HUES48 (cell line): ENCODE results near the gene KANK4.

ENCODE experiments used
- H3K27ac ChIP-seq: one replicate; pipeline ENCODE4 v1.7.0; 2013; ENCODE audit warnings: low read depth, low read length, inconsistent platforms
- H3K27me3 ChIP-seq: 2 replicates; pipeline ENCODE4 v1.6.1; 2013; ENCODE audit warnings: mild to moderate bottlenecking, low read length; ENCODE audit not compliant: control insufficient read depth, insufficient read depth
- H3K36me3 ChIP-seq: 2 replicates; pipeline ENCODE4 v1.6.1; 2013; ENCODE audit warnings: low read length; ENCODE audit not compliant: control insufficient read depth, insufficient read depth
- H3K4me1 ChIP-seq: 2 replicates; pipeline ENCODE4 v1.6.1; 2013; ENCODE audit warnings: mild to moderate bottlenecking, low read length; ENCODE audit not compliant: control insufficient read depth, insufficient read depth
- H3K4me3 ChIP-seq: 2 replicates; pipeline ENCODE4 v1.5.1; 2013; ENCODE audit warnings: mild to moderate bottlenecking, low read depth, low read length
- H3K9ac ChIP-seq: 2 replicates; pipeline ENCODE4 v1.6.1; 2013; ENCODE audit warnings: mild to moderate bottlenecking, low read depth, low read length, moderate library complexity
- H3K9me3 ChIP-seq: 2 replicates; pipeline ENCODE4 v1.6.1; 2013; ENCODE audit warnings: low read length; ENCODE audit not compliant: control insufficient read depth, insufficient read depth

Gene KANK4

DNA sequence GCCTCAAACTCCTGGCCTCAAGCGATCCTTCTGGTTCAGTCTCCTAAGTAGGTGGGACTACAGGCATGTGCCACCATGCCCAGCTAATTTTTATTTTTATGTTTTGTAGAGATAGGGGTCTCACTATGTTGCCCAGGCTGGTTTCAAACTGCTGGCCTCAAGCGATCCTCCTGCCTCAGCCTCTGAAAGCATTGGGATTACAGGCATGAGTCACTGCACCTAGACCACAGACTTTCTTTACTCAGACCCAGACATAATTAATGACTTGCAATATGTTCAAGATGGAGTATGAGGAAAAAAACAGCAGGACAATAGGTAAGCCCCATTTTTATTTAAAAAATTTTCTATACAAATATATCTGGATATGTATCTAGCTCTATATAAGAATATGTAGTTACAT, 13.2 kb downstream of the KANK4 start:
- Histone ChIP-seq H3K9me3 (no peaks in the 10 kb centered on the region), H3K4me1 (0 out of 2 replicates have a peak, but pooled peaks cover 4% of the 10 kb centered on the region), H3K27ac (no peak overlapping the region), H3K9ac (no peak overlapping the region), H3K36me3 (no peaks in the 10 kb centered on the region), H3K4me3 (no peak overlapping the region), H3K27me3 (no peaks in the 10 kb centered on the region; the same call in 1 of the 2 replicates)

DNA sequence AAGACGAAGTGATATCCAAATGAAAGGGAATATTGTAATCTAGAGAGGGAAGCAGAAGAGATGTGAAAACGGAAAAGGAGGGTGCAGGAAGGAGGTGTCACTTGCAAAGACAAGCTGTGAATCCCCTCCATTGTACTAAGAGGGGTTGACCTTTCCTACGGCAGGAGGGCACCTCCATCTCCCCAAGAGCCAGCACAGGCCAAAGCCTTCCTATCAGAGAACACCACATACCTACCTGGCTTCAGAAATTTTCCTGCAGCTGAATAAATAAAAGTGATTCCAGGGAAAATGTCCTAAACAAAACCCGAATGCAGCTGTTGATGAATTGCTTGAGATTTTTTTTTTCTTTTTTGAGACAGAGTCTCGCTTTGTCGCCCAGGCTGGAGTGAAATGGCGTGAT, 14.3 kb downstream of the KANK4 start:
- Histone ChIP-seq H3K9ac (no peak overlapping the region), H3K27me3 (no peaks in the 10 kb centered on the region; the same call in 1 of the 2 replicates), H3K36me3 (no peaks in the 10 kb centered on the region), H3K4me1 (0 out of 2 replicates have a peak, but pooled peaks cover 4% of the 10 kb centered on the region), H3K4me3 (no peak overlapping the region), H3K9me3 (no peaks in the 10 kb centered on the region), H3K27ac (no peak overlapping the region)

DNA sequence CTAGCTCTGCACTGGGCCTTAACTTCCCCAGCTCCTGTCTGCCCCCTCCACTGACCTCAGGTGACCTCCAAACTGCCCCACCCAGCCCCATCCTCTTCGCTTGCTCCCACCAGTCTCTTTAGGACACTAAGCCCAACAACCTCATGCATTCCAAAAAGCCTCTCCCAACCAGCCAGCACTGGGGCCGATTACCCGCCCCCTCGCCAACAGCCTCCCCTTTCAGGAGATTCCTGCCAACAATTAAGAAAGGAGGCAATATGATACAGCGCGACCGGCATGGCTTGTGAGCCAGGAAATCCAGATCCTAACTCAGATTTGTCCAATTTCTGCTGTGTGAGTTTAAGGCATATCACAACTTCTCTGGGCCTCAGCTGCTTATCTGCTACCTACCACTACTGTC, 14.7 kb downstream of the KANK4 start:
- no peaks in the 10 kb centered on the region for H3K36me3 ChIP-seq

DNA sequence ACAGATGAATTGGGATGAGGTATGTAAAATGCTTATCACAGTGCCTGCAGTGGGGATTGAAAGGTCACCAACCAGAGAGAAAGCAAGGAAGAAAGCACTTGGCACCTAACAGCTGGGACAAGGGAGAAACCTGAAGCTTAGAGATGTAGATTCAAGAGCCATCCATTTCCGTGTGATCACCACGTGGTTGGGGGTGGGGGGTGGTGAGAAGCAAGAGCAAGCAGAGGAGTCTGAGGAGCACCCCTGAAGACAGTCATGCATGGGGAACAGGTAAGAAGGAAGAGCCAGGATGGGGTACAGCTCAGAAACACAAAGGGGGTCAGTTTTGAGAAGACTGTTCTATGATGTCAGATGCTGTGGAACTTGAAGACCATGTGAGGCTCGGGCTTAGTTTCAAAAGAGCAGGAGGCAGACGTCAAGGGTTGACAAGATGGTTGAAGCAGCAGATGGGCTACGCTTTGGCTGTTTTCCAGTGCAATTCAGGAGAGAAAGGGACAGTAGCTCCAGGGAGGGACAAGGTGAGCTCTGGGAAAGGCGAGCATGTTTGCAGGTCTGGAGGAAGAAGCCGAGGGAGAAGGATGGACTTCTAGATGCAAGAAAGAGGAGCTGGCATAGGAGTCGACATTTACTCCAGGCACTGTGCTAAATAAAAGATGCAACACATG, 17.4 kb downstream of the KANK4 start:
- no peaks in the 10 kb centered on the region for H3K27me3 ChIP-seq
- H3K27ac ChIP-seq, result no peak overlapping the region
- no peak overlapping the region for H3K9ac ChIP-seq
- H3K4me3 ChIP-seq, result no peak overlapping the region
- 0 out of 2 replicates have a peak, but pooled peaks cover 4% of the 10 kb centered on the region for H3K4me1 ChIP-seq
- no peaks in the 10 kb centered on the region for H3K36me3 ChIP-seq
- H3K9me3 ChIP-seq, result no peaks in the 10 kb centered on the region

More for the DNA sequence above, 14.7 kb downstream of the KANK4 start:
- Histone ChIP-seq H3K27me3 (no peaks in the 10 kb centered on the region; the same call in 1 of the 2 replicates), H3K4me1 (0 out of 2 replicates have a peak, but pooled peaks cover 4% of the 10 kb centered on the region), H3K4me3 (no peak overlapping the region), H3K9ac (no peak overlapping the region), H3K27ac (no peak overlapping the region), H3K9me3 (no peaks in the 10 kb centered on the region)

DNA sequence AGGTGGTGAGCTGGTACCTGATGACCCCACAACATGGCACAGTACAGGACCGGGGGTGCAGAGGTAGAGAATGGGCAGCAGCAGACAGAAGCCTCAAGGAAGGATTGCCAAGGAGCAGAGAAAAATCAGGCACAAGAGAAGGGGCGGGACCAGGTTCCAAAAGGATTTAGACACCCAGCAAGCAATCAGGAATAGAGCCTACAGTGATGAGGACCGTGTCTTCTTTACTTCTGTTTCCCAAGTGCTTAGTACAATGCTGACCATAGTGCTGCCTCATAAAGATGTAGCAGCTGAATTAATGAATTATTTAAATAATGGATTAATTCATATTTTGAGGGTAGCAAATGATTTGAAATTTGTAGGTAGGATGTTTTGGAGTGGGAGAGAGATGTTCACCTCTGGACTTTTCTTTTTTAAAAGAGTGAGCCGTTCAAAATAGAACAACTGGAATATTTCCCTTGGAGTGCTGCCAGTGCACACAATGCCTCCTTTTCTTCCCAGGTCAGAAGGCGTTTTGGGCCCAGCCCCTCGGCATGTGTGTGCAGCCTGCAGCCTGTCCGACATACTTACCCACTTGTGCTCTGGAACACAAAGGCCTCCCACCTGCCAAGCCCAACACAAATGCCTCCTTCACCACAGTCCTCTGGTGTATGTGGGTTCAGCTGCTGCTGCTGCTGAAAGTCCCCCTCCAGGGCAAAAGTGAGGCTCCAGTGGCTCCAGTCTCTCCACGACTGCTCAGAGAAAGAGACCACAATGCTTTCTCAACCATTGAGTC, 19.6 kb downstream of the KANK4 start:
- Histone ChIP-seq H3K9me3 (no peaks in the 10 kb centered on the region), H3K4me1 (peaks cover 16% of the 10 kb centered on the region), H3K27ac (no peak overlapping the region), H3K27me3 (no peaks in the 10 kb centered on the region), H3K4me3 (no peak overlapping the region), H3K9ac (no peak overlapping the region), H3K36me3 (no peaks in the 10 kb centered on the region)

DNA sequence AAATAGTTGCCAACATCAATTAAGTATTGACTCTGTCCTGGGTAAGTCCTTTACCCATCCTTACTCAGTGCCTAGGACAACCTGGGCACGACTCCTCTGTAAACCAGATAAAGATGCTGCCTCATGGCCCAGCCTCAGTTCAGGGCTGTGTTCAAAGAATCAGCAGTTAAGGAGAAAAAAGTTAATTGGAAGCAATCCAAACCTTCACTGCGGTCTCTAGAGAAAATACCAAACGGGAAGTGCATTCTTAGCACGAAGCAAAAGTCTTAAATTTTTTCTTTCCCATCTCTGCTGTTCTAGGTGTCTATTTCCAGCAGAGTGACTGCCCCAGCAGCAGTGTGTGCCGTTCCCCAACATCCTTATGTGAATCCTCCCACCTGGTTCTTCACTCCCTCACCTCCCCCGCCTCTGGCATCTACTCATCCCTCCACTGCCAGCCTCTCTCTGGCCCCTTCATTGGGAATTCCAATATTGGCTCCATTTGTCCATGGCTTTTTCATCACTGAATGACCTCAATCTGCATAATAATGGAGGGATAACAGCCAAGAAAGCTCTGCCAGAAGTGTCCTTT, 23.2 kb downstream of the KANK4 start:
- no peak overlapping the region for H3K9ac ChIP-seq
- peaks cover 4% of the 10 kb centered on the region; the same call in 1 of the 2 replicates for H3K27me3 ChIP-seq
- H3K36me3 ChIP-seq, result no peaks in the 10 kb centered on the region
- no peak overlapping the region for H3K27ac ChIP-seq
- H3K4me1 ChIP-seq, result peaks cover 15% of the 10 kb centered on the region
- no peaks in the 10 kb centered on the region for H3K9me3 ChIP-seq
- no peak overlapping the region for H3K4me3 ChIP-seq

DNA sequence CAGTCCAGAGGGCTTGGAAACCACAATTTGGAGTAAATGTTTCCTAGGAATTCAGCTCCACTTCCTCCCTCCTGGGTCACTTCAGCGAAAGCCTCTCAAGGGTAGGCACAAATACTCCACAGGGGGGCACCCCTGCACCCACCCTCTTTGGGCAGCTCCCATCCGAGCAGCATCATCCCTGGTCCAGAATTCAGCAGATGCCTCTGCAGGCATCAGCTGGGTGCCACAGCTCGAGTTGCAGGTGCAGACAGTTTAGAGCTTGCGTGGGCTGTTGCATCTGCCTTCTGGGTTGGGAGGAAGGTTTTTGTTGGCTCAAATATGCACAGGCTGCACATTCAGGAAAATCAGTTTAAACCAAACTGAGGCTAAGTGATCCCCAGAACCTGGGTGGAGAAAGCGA, 25.0 kb downstream of the KANK4 start:
- H3K9ac ChIP-seq, result no peak overlapping the region
- H3K4me3 ChIP-seq, result no peak overlapping the region
- no peaks in the 10 kb centered on the region for H3K36me3 ChIP-seq

DNA sequence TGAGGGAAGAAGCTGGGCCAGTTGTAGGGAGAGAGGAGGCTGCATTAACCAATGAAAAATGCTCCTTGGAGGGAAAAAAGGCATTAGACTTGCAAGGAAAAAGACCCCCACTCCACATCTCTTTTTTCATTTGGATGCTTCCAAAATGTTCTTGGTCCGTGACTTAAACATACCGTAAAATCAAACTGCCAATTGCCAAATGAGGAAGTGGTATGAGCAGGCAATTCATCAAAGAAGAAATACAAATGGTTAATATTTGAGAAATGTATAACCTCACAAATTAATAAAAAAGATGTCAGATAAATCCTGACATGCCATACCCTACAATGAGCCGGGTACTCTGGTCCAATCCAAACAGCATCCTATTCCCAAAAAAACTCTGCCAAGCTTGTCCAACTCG, 30.6 kb downstream of the KANK4 start:
- peaks cover 28% of the 10 kb centered on the region for H3K4me1 ChIP-seq
- H3K36me3 ChIP-seq, result no peaks in the 10 kb centered on the region
- H3K27me3 ChIP-seq, result peaks cover 63% of the 10 kb centered on the region
- H3K27ac ChIP-seq, result no peak overlapping the region
- H3K4me3 ChIP-seq, result no peak overlapping the region
- no peaks in the 10 kb centered on the region for H3K9me3 ChIP-seq
- no peak overlapping the region for H3K9ac ChIP-seq

More for the DNA sequence above, 25.0 kb downstream of the KANK4 start:
- peaks cover 15% of the 10 kb centered on the region for H3K4me1 ChIP-seq
- peaks cover 7% of the 10 kb centered on the region for H3K27me3 ChIP-seq
- H3K27ac ChIP-seq, result no peak overlapping the region
- no peaks in the 10 kb centered on the region for H3K9me3 ChIP-seq

DNA sequence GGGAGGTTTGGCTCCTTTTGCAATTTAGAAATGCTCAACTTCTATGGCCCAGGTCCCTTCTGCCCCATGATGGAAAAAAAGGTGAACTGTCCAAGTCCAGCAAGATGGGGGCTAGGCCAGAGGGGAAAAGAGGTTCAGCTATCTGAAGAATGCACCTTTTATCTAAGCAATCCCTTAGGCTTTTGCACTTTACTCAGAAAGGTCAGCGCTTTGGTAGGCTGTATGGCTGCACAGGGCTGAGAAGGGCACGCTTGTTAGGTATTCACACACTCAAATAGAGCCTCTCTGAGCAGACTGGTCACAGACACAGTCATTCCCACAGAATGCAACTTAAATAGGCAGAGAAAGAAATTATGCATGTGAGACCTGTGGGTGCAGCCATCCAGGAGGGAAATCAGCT, 31.0 kb downstream of the KANK4 start:
- Histone ChIP-seq H3K36me3 (no peaks in the 10 kb centered on the region), H3K4me3 (no peak overlapping the region), H3K27me3 (peaks cover 67% of the 10 kb centered on the region), H3K27ac (no peak overlapping the region), H3K9ac (no peak overlapping the region), H3K4me1 (peaks cover 28% of the 10 kb centered on the region), H3K9me3 (no peaks in the 10 kb centered on the region)

DNA sequence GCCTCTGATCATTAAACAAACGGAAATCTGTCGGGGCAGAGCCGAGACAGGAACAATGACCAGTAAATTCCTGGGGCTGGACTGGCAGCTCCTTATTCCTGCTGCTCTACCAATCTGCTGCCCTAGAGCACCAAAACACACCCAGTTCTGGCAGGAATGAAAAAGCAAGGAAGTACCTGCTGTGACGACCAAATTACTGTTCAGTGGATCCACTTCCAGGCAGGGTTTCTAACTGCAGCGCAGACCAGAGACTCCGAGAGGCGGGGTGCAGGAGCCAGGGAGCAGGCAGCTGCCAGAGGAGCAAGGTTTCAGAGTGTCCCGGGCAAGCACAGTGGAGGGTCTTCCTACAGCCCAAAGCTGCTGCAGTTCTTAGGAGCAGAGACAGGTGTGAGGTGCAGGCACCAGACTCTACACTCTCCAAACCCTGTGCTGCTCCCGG, 32.4 kb downstream of the KANK4 start:
- Histone ChIP-seq H3K36me3 (no peaks in the 10 kb centered on the region), H3K9me3 (no peaks in the 10 kb centered on the region), H3K27ac (no peak overlapping the region), H3K9ac (no peak overlapping the region), H3K4me3 (peak overlapping the region; percentile 7), H3K27me3 (peaks cover 78% of the 10 kb centered on the region), H3K4me1 (peaks cover 28% of the 10 kb centered on the region)
